Spleen (tissue), 13 donors: Measurements from ENCODE around the gene ESAM. TPM values are rescaled to one million over a fixed set of nuclear protein-coding genes. Genes with fewer than 3 reads are reported as not detected.

Source experiments
- DNase-seq: peaks from one replicate; pipeline ENCODE4 v3.0.0-alpha.2; 2020
- H3K27ac ChIP-seq, 8 donors: fragments of 200-600 bp; sonication (generic) in 7 of 8; 1 replicate in 4 of 8; 2 replicates in 4 of 8; pipeline versions ENCODE4 v1.5.0 to v1.8.0; 2016 to 2021; ENCODE audit warnings: inconsistent platforms in 4 of 8, mild to moderate bottlenecking in 4 of 8, moderate library complexity in 1 of 8
- H3K27me3 ChIP-seq, 7 donors: fragments of 200-600 bp; sonication (generic) in 6 of 7; replicated peaks in 1 of 7; 1 replicate in 4 of 7; 2 replicates in 3 of 7; pipeline versions ENCODE4 v1.5.0 to v1.8.0; 2016 to 2021; ENCODE audit warnings: inconsistent platforms in 3 of 7, mild to moderate bottlenecking in 1 of 7
- H3K36me3 ChIP-seq, 6 donors: fragments of 200-600 bp; sonication (generic) in 5 of 6; 1 replicate in 4 of 6; 2 replicates in 2 of 6; pipeline versions ENCODE4 v1.5.0 to v1.8.0; 2016 to 2021; ENCODE audit warnings: inconsistent platforms in 2 of 6
- H3K4me1 ChIP-seq, 6 donors: fragments of 200-600 bp; sonication (generic) in 5 of 6; 1 replicate in 3 of 6; 2 replicates in 3 of 6; pipeline versions ENCODE4 v1.5.0 to v1.8.0; 2016 to 2021; ENCODE audit warnings: inconsistent platforms in 3 of 6
- H3K4me3 ChIP-seq, 8 donors: fragments of 200-600 bp; sonication (generic) in 7 of 8; 1 replicate in 4 of 8; 2 replicates in 4 of 8; pipeline versions ENCODE4 v1.5.0 to v1.8.0; 2016 to 2021; ENCODE audit warnings: inconsistent platforms in 4 of 8, mild to moderate bottlenecking in 4 of 8, moderate library complexity in 2 of 8
- H3K9me3 ChIP-seq, 8 donors: fragments of 200-600 bp; sonication (generic) in 7 of 8; 1 replicate in 4 of 8; 2 replicates in 4 of 8; pipeline versions ENCODE4 v1.5.0 to v1.8.0; 2016 to 2021; ENCODE audit warnings: inconsistent platforms in 4 of 8
- POLR2A ChIP-seq, 3 donors: fragments of 450-650 bp; IDR thresholded peaks; one replicate each; pipeline ENCODE4 v1.5.1; 2017; ENCODE audit warnings: antibody characterized with exemption in 3 of 3, mild to moderate bottlenecking in 1 of 3
- POLR2AphosphoS5 ChIP-seq, 3 donors: sonication (generic); formaldehyde crosslinking; IDR thresholded peaks; one replicate each; pipeline ENCODE4 v1.5.1; 2017; ENCODE audit warnings: antibody characterized with exemption in 3 of 3
- WGBS, 5 donors: extraction: QIAGEN DNeasy Blood & Tissue Kit in 3 of 5; methylation state at CpG; one replicate each; pipeline versions ENCODE4 v1.1.5 to v1.1.7; 2013 to 2018; 5-methylcytosine and 5-hydroxymethylcytosine counted together
- intact Hi-C: fragments of 100-400 bp; cut with DNase I; formaldehyde crosslinking; loops from one replicate; pipeline ENCODE4 v1.15.0; 2023; ENCODE audit warnings: low total_unique reads
- long read RNA-seq, 2 donors: transcript quantifications; one replicate each; lab custom pipeline, GENCODE V29; 2026
- polyA plus RNA-seq, 3 donors: library from polyadenylated mRNA; stranded (reverse); fragments of 200-250 nt; gene quantifications; one replicate each; pipeline ENCODE4 v1.2.1, GENCODE V29; 2013
- total RNA-seq, 7 donors: library from RNA; depleted of rRNA in 3 of 7; stranded (reverse); fragments of >200 nt in 3 of 7; fragmentation: NEBNext Ultra II Directional in 4 of 7; extraction: Animal tissue kit (Norgen Biotek cat#: 25700) in 4 of 7; gene quantifications; one replicate each; pipeline versions ENCODE4 v1.1.0 to v1.2.1, GENCODE V29; 2016 to 2021
- TF ChIP-seq, protein P1 (sequence below), 11 experiments: fragments of 200-600 bp in 7 of 11; fragments of 450-650 bp in 4 of 11; sonication (generic) in 4 of 11; IDR thresholded peaks in 8 of 11; conservative IDR thresholded peaks in 3 of 11; 1 replicate in 7 of 11; 2 replicates in 4 of 11; pipeline versions ENCODE4 v1.4.0 to v1.8.0; 2016 to 2021; ENCODE audit warnings: antibody characterized with exemption in 11 of 11, inconsistent platforms in 4 of 11, mild to moderate bottlenecking in 1 of 11
- donor health status: healthy with polysubstance abuse.
- donor health status: DM: no; HTN: no; CAD: no; lungs with moderate emphysema.
- donor health status: DM: no; HTN: no; CAD: no.
- donor health status: Bipolar disorder and iron deficiency.
- donor health status: healthy.
- donor health status: DM: no; HTN: no; CAD: no.
- donor health status: DM: yes; HTN: yes; CAD: no.

The ESAM gene, protein sequence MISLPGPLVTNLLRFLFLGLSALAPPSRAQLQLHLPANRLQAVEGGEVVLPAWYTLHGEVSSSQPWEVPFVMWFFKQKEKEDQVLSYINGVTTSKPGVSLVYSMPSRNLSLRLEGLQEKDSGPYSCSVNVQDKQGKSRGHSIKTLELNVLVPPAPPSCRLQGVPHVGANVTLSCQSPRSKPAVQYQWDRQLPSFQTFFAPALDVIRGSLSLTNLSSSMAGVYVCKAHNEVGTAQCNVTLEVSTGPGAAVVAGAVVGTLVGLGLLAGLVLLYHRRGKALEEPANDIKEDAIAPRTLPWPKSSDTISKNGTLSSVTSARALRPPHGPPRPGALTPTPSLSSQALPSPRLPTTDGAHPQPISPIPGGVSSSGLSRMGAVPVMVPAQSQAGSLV
- total RNA-seq, result 10 to 100 TPM; 16.2 to 49.2 (median 29.2) TPM
- polyA plus RNA-seq, result 10 to 100 TPM; 14.3 to 30.9 (median 18.0) TPM
- long read RNA-seq, donor 1, transcript ESAM-201 (7 exons, 1,826 nt), result major isoform, 28 of 63 reads
- long read RNA-seq, donor 1, partial matches to known transcripts, result 25 of 63 reads
- long read RNA-seq, donor 1, other reads (novel, unspliced or antisense), result 5 of 63 reads
- long read RNA-seq, donor 2, transcript ESAM-202 (7 exons, 1,833 nt), result minor isoform, 5 of 34 reads
- long read RNA-seq, donor 2, transcript ESAM-201 (7 exons, 1,826 nt), result major isoform, 23 of 34 reads
- long read RNA-seq, donor 2, partial matches to known transcripts, result 5 of 34 reads
- long read RNA-seq, donor 2, other reads (novel, unspliced or antisense), result 0 of 34 reads

DNA sequence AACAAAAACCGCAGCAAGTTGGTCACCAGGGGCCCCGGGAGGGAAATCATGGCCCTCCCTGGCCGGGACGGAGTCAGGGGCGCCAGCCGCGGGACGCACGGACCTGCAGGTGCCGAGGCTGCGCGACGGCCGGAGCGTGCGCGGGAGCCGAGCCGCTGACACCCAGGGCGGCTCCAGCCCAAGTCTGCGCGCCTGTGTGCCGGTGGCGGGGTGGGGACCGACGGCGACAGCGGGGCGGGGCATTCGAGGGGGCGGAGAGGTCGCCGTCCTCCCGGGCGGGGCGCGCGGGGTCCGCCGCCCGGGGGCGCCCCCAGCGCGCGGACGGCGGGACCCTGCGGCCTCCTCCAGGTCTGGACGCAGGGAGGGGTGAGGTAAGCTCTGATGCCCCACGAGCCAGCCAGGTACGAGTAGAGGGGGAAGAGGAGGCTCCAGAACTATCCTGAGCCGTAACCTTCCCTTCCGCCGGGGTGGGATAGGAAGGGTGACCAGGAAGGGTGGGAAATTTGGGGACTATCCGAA is at the start of gene ESAM:
Gene ESAM, minus strand, starts transcription at position 186 of the 519 bp plus-strand sequence. Its CDS starts 136 bp downstream, at position 50.
- peak; percentile 90 to 91 (median 90) for TF ChIP-seq POLR2AphosphoS5 (IDR thresholded peaks at IDR 0.05)
- TF ChIP-seq, protein P1, sequence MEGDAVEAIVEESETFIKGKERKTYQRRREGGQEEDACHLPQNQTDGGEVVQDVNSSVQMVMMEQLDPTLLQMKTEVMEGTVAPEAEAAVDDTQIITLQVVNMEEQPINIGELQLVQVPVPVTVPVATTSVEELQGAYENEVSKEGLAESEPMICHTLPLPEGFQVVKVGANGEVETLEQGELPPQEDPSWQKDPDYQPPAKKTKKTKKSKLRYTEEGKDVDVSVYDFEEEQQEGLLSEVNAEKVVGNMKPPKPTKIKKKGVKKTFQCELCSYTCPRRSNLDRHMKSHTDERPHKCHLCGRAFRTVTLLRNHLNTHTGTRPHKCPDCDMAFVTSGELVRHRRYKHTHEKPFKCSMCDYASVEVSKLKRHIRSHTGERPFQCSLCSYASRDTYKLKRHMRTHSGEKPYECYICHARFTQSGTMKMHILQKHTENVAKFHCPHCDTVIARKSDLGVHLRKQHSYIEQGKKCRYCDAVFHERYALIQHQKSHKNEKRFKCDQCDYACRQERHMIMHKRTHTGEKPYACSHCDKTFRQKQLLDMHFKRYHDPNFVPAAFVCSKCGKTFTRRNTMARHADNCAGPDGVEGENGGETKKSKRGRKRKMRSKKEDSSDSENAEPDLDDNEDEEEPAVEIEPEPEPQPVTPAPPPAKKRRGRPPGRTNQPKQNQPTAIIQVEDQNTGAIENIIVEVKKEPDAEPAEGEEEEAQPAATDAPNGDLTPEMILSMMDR (IDR thresholded peaks at IDR 0.05 in 8 of 11, conservative IDR thresholded peaks at IDR 0.05 in 3 of 11), result no peak
- intact Hi-C loops, result loop anchor here (5.0 kb wide), 1 partner anchor 90 kb away; the partner anchor contains the start of genes SIAE and SPA17
- Histone ChIP-seq H3K27ac (peak within 1 kb of the TSS; percentile 46 to 83 (median 73)), H3K36me3 (peaks cover 0 to 17% (median 4%) of the 10 kb centered on the region in 6 donors), H3K9me3 (no peaks in the 10 kb centered on the region), H3K27me3 (peaks cover 0 to 55% (median 34%) of the 10 kb centered on the region in 7 donors), H3K4me3 (peak within 1 kb of the TSS; percentile 48 to 81 (median 62)), H3K4me1 (peaks cover 32 to 68% (median 58%) of the 10 kb centered on the region in 6 donors)
- WGBS, 5 donors, result 0 to 1% (median 1%) methylated on average over 13 to 55 of the region's 55 CpGs
- DNase-seq, result peak; percentile 92

DNA sequence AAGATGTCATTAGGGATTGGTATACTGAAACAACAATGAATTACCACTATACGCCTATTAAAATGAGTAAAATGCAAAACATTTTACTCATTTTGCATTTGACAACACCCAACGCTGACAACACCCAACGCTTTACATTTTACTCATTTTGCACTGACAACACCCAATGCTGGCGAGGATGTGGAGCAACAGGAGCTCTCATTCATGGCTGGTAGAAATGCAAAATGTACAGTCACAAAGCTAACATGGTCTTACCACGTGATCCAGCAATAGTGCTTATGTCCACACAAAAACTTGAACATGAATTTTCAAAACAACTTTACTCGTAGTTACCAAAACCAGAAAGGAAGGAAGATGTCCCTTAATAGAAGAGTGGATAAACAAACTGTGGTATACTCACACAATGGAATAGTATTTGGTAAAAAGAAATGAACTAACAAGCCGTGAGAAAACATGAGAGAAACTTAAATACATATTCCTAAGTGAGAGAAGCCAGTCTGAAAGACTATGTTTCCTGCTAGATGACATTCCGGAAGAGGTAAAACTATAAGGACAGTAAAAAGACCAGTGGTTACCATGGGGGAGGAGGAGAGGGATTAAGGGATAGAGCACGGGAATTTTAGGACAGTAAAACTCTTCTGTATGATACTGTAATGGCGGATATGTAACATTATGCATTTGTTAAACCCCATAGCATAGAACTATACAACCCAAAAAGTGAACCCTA is 49.5 kb upstream of the ESAM start:
- Histone ChIP-seq H3K27ac (no peak overlapping the region), H3K27me3 (peaks cover 0 to 25% (median 0%) of the 10 kb centered on the region in 7 donors), H3K36me3 (peaks cover 0 to 14% (median 0%) of the 10 kb centered on the region in 6 donors), H3K4me1 (no peaks in the 10 kb centered on the region), H3K4me3 (no peak overlapping the region), H3K9me3 (no peaks in the 10 kb centered on the region)
- DNase-seq, result no peak
- TF ChIP-seq POLR2AphosphoS5 (IDR thresholded peaks at IDR 0.05) (no peak), POLR2A (IDR thresholded peaks at IDR 0.05) (no peak)
- TF ChIP-seq, protein P1 (IDR thresholded peaks at IDR 0.05 in 8 of 11, conservative IDR thresholded peaks at IDR 0.05 in 3 of 11), result no peak
- 72 to 87% (median 83%) methylated on average over 10 of the region's 10 CpGs for WGBS, 5 donors
- intact Hi-C loops, result no loop called here

DNA sequence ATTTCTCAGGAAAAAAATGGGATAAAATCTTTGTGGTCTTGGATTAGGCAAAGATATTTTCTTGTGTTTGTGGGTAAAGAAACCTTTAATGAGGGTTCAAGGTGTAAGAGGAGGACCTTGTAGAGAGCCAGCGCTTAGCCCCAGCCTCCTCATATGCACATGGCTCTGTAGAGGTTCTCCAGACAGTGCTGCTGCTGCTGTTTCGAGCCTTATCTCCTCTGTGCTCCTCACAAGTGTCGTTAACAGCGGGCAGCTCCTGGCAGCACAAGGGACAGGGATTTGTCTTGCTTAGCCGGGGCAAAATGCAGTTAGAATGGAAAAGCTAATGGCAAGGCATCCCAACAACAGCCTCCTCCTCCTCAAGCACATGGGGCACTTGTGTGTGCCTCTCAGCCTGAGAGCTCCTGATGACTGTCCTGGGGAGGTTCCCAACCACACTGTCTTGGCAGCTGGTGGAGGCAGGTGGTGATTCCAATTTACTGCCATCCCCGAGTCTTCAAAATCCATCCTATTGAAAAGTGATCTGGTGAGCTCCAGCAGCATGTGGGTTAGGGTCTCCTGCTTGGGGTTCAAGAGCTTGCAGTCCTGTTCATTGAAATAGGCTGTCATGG is 45.7 kb upstream of the ESAM start:
- H3K27me3 ChIP-seq, result no peaks in the 10 kb centered on the region
- WGBS, 5 donors, result 83 to 93% (median 92%) methylated on average over 6 of the region's 6 CpGs
- DNase-seq, result no peak
- intact Hi-C loops, result no loop called here
- H3K36me3 ChIP-seq, result peaks cover 0 to 29% (median 2%) of the 10 kb centered on the region in 6 donors
- H3K27ac ChIP-seq, result no peak overlapping the region
- H3K4me1 ChIP-seq, result no peaks in the 10 kb centered on the region
- TF ChIP-seq POLR2AphosphoS5 (IDR thresholded peaks at IDR 0.05), result no peak
- TF ChIP-seq, protein P1 (IDR thresholded peaks at IDR 0.05 in 8 of 11, conservative IDR thresholded peaks at IDR 0.05 in 3 of 11), result no peak
- TF ChIP-seq POLR2A (IDR thresholded peaks at IDR 0.05), result no peak
- no peak overlapping the region for H3K4me3 ChIP-seq
- H3K9me3 ChIP-seq, result no peaks in the 10 kb centered on the region
